GM18873 (cell line): ENCODE measurements around the gene ETV2.
"Not testable (repeated sequence)": the region's sequence is repeated elsewhere in the genome, so short reads cannot be mapped to it uniquely, and the experiment has no call there.

Experiments used
- ATAC-seq: cut with Tn5 transposase; IDR thresholded peaks from one replicate; pipeline ENCODE4 v1.9.1; 2021; ENCODE audit warnings: mild to moderate bottlenecking, moderate library complexity, moderate number of reproducible peaks; ENCODE audit not compliant: unreplicated experiment, low FRiP score

Gene ETV2

DNA sequence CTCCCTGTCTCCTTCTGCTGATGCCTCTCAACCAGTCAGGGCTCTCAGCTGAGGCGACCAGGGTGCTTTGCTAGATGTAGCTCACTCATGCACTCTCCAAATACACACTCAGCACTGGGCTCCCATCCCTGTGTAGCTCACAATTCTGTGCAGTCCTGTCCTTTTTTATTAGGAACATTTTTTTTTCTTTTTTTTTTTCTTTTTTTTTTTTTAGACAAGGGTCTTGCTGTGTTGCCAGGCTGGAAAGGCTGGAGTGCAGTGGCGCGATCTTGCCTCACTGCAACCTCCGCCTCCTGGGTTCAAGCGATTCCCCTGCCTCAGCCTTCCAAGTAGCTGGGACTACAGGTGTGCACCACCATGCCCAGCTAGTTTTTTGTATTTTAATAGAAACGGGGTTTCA is 13.3 kb downstream of the ETV2 start:
- not testable (repeated sequence) for ATAC-seq

GRCh38 chr19:35655600-35655999 is 14.1 kb downstream of the ETV2 start:
- no peak for ATAC-seq

- ATAC-seq = no peak
Measured at GRCh38 chr19:35656700-35657099, 15.2 kb downstream of the ETV2 start.

DNA sequence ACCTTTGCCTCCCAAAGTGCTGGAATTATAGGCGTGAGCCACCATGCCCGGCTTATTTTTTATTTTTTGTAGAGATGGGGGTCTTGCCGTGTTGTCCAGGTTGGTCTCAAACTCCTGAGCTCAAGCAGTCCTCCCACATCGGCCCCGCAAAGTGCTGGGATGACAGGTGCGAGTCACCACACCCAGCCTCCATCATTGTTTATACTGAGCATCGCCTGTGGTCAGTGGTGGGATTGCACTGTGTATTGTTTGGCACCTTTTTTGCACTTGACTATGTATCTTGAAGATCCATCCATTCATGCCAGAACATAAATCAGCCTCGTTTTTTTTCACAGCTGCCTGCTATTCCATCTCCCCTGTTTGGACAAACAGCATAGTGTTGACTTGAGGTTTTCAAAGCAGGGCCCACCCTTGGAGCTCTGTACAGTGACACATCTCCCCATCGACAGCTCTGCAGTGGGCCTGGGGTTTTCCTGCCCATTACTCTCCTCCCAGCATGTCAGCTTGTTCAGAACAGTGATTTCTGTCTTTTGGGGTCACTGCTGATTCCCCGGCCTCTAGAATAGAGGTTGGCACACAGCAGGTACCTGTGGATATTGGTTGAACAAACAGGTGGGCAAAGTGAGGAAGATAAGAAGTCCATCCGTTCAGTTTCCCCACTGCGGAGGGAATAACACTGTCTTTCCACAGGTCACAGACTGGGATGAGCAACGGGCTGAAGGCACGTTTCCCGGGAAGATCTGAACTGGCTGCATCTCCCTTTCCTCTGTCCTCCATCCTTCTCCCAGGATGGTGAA is 16.6 kb downstream of the ETV2 start:
- no peak for ATAC-seq

- ATAC-seq = no peak
Measured at GRCh38 chr19:35661995-35662340, 20.4 kb downstream of the ETV2 start.

- no peak for ATAC-seq
Measured at GRCh38 chr19:35663981-35664380, 22.4 kb downstream of the ETV2 start.

- ATAC-seq = no peak
Measured at GRCh38 chr19:35665157-35665556, 23.6 kb downstream of the ETV2 start.

- ATAC-seq = no peak
Measured at GRCh38 chr19:35665604-35666003, 24.1 kb downstream of the ETV2 start.

GRCh38 chr19:35666251-35666913 is 24.8 kb downstream of the ETV2 start, which contains the start of gene UPK1A:
Gene UPK1A, plus strand, starts transcription at chr19:35666517. Its CDS starts 296 bp downstream, at chr19:35666813.
- no peak for ATAC-seq

DNA sequence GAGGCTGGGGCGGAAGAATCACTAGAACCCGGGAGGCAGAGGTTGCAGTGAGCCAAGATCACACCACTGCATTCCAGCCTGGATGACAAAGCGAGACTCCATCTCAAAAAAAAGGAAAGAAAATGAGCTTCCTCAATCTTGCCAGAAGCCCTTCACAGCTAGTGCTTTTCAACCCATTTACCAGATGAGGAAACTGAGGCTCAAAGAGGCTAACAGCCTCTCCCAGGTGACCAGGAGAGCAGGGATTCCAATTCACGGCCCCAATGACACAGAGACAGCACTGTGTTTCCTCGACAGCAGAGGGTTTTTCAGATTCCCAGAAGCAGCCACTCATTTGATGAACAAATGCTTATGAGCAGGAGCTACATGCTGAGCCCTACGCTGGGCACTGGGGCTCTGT is 28.0 kb downstream of the ETV2 start:
- no peak for ATAC-seq

- ATAC-seq = no peak
Measured at GRCh38 chr19:35669974-35670373, 28.4 kb downstream of the ETV2 start.

DNA sequence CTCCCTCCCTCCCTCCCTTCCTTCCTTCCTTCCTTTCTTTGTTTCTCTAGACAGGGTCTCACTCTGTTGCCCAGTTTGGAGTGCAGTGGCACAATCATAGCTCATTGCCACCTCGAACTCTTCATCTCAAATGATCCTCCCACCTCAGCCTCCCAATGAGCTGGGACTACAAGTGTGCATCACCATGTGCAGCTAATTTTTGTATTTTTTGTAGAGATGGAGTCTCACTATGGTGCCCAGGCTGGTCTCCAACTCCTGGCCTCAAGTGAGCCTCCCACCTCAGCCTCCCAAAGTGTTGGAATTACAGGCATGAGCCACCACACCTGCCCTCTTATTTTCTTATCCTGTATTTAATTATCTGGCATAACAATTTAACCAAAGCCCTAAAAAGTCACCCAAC is 29.1 kb downstream of the ETV2 start:
- ATAC-seq = no peak

- no peak for ATAC-seq
Measured at GRCh38 chr19:35671818-35672217, 30.3 kb downstream of the ETV2 start.

- no peak for ATAC-seq
Measured at GRCh38 chr19:35673121-35673804, 31.7 kb downstream of the ETV2 start.

GRCh38 chr19:35675589-35676140 is 34.1 kb downstream of the ETV2 start:
- ATAC-seq = no peak

DNA sequence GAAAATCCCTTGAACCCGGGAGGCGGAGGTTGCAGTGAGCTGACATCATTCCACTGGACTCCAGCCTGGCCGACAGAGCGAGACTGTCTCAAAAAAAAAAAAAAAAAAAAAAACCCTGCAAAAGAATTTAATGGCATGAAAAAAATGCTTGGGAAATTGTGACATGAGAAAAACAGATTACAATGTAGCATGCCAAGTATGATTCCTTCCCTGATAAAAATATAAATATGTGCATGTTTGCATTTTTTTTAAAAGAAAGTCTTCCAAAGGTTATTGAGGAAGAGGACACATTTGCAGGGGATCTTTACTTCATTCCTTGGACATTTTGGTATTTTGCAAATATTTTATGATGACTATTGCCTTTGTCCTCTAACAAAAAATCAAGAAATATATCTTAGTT is 48.3 kb downstream of the ETV2 start:
- no peak for ATAC-seq

- not testable (repeated sequence) for ATAC-seq
Measured at GRCh38 chr19:35691106-35691505, 49.6 kb downstream of the ETV2 start.

DNA sequence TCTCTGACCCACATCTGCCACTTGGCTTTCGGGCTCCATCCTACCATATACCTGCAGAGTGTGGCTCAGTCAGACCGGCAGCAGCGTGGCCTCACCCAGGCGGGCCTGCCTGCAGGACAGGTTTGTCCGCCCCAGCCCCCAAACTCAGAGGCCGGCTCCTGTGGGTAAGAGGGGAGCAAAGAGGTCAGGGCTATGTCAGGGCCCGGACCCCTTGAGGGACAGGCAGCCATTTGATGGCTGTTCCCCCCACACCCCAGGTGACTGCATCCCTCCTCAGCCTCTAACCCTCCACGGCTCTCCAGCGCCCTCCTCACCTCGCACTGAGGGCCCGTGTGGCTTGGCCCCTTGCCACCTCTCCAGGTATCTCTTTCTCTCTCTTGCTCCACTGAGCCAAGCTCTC is 50.5 kb downstream of the ETV2 start:
- ATAC-seq = no peak

DNA sequence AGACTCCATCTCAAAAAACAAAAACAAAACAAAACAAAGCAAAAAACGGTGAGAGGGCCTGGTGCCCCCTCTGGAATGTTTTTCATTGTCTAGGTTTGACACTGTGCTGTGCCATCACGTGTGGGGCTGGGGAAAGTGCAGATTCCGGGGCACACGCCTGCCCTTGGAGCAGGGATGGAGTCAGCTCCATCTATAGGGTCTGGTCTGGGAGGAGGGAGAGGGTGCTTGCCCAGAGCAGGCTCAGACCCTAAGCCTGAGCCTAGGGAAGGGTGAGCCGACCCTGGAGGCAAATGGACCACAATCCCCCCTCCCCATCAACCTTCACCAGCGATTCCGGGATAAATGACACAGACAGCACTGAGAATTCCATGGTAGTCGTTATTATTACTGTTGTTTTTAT is 51.9 kb downstream of the ETV2 start:
- no peak for ATAC-seq

- no peak for ATAC-seq
Measured at GRCh38 chr19:35693835-35694599, 52.5 kb downstream of the ETV2 start.
